HT1080 (cell line): ENCODE data around the gene DBNDD1. TPM values are rescaled to one million over a fixed set of nuclear protein-coding genes. Genes with fewer than 3 reads are reported as not detected.
"Not testable (repeated sequence)": the region's sequence is repeated elsewhere in the genome, so short reads cannot be mapped to it uniquely, and the experiment has no call there.

Experiments used
- DNase-seq: peaks from one replicate; pipeline ENCODE4 v3.0.0-alpha.2; 2015; ENCODE audit warnings: low read depth
- polyA plus RNA-seq, 2 experiments: library from polyadenylated mRNA; depleted of rRNA; stranded (reverse); fragments of >200 nt; gene quantifications; 2 replicates each; pipeline ENCODE4 v1.2.3, GENCODE V29; 2015
- total RNA-seq: library from RNA; depleted of rRNA; stranded (reverse); fragments of >200 nt; shearing (Covaris generic); gene quantifications from 2 replicates; pipeline ENCODE4 v1.2.3, GENCODE V29; 2014; rRNA removed

The DBNDD1 gene
- total RNA-seq, result 4.1 and 8.2 TPM in 2 replicates
- 9.4 and 9.9 TPM in 2 replicates for polyA plus RNA-seq (2015; cell fraction: cytosol; rRNA removed)
- polyA plus RNA-seq (2015; cell fraction: nucleus; rRNA removed), result 2.8 and 3.8 TPM in 2 replicates

- DNase-seq, result no peak
Measured at GRCh38 chr16:90018652-90019542, at the start of gene DBNDD1. Gene DBNDD1, minus strand, starts transcription at chr16:90019456. Its CDS starts 115 bp downstream, at chr16:90019341.

GRCh38 chr16:90061437-90061836 lies 42.2 kb upstream of the DBNDD1 start:
- no peak for DNase-seq

DNA sequence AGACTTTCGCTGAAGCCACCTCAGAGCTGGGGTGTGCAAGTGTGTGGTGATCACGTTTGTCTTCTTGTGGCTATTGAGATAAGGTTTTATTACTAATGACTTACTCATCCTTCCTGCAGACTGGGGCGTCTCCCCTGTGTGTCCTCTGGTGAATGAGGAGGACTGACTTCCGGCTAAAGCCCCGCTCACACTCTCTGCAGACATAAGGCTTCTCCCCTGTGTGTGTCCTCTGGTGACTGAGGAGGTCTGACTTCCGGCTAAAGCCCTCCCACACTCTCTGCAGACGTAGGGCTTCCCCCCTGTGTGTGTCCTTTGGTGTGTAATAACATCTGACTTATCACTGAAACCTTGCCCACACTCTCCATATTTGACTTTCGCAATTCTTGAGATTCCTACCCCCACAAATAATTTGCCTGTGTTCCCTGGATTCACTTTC lies 38.5 kb upstream of the DBNDD1 start:
- DNase-seq, result peak; percentile 89

GRCh38 chr16:90056521-90056920 lies 37.3 kb upstream of the DBNDD1 start:
- DNase-seq, result not testable (repeated sequence)

- DNase-seq, result no peak
Measured at GRCh38 chr16:90055371-90055770, 36.1 kb upstream of the DBNDD1 start.

GRCh38 chr16:90054554-90054953 lies 35.3 kb upstream of the DBNDD1 start:
- no peak for DNase-seq

- DNase-seq, result no peak
Measured at GRCh38 chr16:90053902-90054500, 34.7 kb upstream of the DBNDD1 start.

DNA sequence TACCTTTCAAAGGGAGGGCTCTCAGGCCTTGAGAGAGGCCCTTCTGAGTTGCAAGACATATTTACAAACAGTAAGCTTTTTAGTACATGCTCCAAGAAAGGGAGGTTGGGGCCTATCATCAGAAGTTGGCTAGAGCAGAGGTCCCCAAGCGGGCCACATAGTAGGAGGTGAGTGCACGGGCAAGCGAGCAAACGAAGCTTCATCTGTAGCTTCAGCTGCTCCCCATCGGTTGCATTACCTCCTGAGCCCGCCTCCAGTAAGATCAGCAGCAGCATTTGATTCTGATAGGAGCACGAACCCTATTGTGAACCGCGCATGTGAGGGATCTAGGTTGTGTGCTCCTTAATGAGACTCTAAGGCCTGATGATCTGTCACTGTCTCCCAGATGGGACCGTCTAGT lies 31.7 kb upstream of the DBNDD1 start:
- DNase-seq, result no peak

- DNase-seq, result no peak
Measured at GRCh38 chr16:90048737-90049330, 29.6 kb upstream of the DBNDD1 start.

DNA sequence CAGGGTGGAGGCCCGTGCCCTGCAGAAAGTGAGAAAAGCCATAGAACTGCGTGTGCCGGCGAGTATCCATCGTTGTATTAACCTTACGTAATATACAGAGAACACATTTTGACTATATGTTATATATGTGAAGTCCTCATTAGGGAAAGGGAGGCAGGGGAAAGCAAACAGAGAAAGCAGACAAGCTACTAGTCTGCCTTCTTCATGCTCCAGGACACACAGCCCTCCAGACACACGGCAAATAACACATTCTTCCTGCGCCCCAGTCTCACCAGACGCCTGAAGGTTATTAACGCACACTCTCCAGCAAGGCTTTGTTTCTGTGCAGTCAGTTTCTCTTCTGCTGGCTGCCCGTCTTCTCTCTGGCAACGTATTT lies 29.1 kb upstream of the DBNDD1 start:
- DNase-seq, result no peak

DNA sequence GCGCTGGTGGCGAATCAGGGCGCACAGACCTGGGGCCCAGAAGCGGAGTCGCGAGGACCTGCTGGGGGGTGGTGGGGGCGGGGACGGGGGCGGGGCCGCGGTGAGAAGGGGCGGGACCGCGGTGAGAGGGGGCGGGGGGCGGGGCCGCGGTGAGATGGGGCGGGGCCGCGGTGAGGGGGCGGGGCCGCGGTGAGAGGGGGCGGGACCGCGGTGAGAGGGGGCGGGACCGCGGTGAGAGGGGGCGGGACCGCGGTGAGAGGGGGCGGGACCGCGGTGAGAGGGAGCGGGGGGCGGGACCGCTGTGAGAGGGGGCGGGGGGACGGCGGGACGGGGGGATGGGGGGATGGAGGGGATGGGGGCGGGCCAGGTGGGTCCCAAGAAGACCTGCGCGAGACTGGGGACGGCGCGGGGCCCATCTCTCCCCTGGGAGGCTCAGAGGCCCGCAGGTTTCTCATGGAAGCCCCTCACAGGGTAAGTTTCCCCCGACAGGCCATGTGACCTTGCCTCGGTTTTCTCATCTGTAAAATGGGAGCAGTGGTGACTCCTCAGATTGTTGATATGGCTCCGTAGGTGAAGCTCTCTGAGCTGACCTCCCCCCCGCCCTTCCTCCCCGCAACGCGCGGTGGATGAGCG lies 28.6 kb upstream of the DBNDD1 start:
- no peak for DNase-seq

- no peak for DNase-seq
Measured at GRCh38 chr16:90046971-90047713, 27.9 kb upstream of the DBNDD1 start.

DNA sequence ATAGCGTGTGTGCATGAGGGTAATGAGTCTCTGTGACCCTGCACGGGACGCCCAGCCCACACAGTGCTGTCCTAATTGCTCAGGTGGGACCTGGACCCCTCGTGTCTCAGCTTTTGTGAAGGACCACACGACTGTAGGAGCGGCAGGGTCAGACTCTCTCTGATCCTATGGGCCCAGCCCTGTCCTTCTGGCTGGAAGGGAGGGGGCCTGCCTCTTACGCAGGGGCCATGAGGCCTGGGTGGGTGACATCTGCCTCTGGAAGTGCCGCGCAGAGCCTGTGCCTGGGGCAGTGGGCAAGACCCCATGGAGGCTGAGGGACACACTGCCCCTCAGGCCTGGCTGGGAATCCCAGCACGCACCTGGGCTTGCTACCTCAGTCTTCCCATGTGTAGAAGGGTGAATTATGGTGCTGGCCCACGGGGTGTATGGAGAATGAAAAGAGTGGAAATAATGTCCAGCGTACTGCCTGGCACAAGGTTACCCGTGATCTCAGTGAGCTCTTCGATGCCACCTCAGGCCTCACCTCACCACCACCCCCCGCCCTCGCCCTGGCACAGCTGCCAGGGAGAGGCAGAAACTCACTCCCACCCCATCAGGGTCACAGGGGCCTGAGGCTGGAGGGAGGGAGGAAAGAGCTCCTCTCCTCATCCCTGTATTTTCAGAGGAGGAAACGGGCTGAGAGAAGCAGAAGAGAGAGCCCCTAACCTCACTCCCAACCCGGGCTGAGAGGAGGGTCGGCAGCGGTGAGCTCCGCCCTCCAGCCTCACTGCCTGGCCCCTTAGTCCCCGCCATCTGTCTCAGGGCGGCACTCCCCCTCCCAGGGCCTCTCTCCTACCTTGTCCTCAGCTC lies 27.1 kb upstream of the DBNDD1 start:
- DNase-seq, result no peak

DNA sequence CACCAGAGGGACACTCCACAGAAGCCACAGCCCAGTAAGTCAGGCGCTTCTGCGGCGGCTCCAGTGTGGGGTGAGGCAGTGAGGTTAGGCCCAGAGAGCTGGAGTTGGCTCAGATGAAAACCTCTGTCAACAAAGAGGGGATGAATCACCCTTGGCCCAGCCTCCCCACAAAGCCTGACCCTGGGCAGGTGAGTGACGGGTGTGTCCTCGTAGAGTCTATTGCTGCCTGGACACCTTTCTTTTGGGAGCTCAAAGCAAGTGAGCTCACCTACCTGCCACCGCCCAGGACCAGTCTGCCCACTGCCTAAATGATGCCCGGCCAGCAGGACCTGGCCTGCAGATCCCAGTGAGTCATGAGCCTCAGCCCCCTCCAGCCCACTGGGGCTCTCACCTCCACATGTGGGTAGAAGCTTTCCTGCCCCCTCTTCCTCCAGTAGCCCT lies 24.9 kb upstream of the DBNDD1 start:
- peak; percentile 61 for DNase-seq

- no peak for DNase-seq
Measured at GRCh38 chr16:90043526-90043925, 24.3 kb upstream of the DBNDD1 start.

DNA sequence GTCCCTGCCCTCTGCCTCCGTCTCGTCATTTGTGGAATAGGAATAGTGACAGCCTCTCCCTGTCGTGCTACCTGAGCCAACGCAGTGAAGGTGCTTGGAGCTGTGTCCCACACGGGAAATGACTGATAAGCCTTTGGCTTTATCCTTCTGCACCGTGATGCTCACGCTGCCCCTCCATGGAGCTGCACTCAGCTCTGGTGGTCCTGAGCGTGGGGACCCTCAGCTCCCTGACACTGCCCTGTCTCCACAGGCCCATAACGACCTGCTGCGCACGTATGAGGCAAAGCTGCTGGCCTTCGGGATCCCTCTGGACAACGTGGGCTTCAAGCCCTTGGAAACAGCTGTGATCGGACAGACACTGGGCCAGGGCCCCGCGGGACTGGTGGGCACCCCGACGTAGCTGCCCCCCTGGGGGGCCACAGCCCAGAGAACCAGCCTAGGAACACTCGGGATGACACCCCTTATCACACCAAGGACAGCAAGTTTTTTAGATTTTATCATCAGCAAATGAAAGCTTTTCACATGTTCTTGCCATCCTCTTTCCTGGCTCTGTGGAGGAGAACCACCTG lies 23.8 kb upstream of the DBNDD1 start:
- DNase-seq, result no peak

DNA sequence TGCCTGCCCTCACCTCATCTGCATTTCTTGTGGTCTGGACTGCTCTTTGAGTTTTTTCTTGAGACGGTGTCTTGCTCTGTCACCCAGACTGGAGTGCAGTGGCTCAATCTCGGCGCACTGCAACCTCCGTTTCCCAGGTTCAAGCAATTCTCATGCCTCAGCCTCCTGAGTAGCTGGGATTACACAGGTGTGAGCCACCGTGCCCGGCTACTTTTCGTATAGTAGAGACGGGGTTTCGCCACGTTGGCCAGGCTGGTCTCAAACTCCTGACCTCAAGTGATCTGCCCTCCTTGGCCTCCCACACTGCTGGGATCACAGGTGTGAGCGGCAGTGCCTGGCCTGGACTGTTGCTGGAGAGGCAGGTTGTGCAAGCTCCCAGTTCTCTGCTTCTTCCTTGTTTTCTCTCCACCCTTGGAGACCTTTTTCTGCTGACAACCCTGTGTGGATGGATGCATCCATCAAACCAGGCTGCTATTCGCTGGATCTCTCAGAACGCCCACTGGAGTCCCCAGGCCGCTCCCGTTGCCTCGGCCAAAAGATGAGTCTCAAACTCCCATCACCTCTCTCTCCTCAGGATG lies 22.7 kb upstream of the DBNDD1 start:
- DNase-seq, result no peak

GRCh38 chr16:90040152-90041023 lies 21.1 kb upstream of the DBNDD1 start:
- no peak for DNase-seq
